HCT116 (cell line): Measurements from ENCODE around the gene FAM98C.

Experiments used
- CEBPB ChIP-seq: IDR thresholded peaks from 2 replicates; pipeline ENCODE4 v1.6.1; 2012; ENCODE audit warnings: low read depth
- CTCF ChIP-seq, 3 experiments: fragments of 200-600 bp in 1 of 3; sonication (generic) in 1 of 3; IDR thresholded peaks in 2 of 3; conservative IDR thresholded peaks in 1 of 3; 2 replicates each; pipeline ENCODE4 v1.5.1; 2012 to 2017; ENCODE audit warnings: low read depth in 2 of 3, low read length in 2 of 3, antibody characterized with exemption in 1 of 3, borderline replicate concordance in 1 of 3, control low read depth in 1 of 3, mild to moderate bottlenecking in 1 of 3, mixed read lengths in 1 of 3, mixed run types in 1 of 3, moderate library complexity in 1 of 3; ENCODE audit not compliant: insufficient read depth in 1 of 3
- EZH2 ChIP-seq: fragments of 200-600 bp; sonication (generic); IDR thresholded peaks from 2 replicates; pipeline ENCODE4 v1.6.1; 2017; ENCODE audit warnings: antibody characterized with exemption, mixed run types
- EZH2phosphoT487 ChIP-seq: fragments of 200-600 bp; IDR thresholded peaks from 2 replicates; pipeline ENCODE4 v1.6.1; 2018; ENCODE audit warnings: antibody characterized with exemption, borderline replicate concordance
- JUND ChIP-seq: IDR thresholded peaks from 2 replicates; pipeline ENCODE4 v1.6.1; 2012
- POLR2A ChIP-seq: IDR thresholded peaks from 2 replicates; pipeline ENCODE4 v1.7.0; 2011; ENCODE audit warnings: borderline replicate concordance; ENCODE audit not compliant: insufficient read depth, insufficient read length; ENCODE audit errors: extremely low read depth
- POLR2AphosphoS5 ChIP-seq: IDR thresholded peaks from 2 replicates; pipeline ENCODE4 v1.6.1; 2011; ENCODE audit warnings: mild to moderate bottlenecking, low read depth, low read length, moderate library complexity
- RAD21 ChIP-seq: IDR thresholded peaks from 2 replicates; pipeline ENCODE4 v1.6.1; 2012; ENCODE audit warnings: low read depth, mild to moderate bottlenecking
- REST ChIP-seq: IDR thresholded peaks from 2 replicates; pipeline ENCODE4 v1.6.1; 2012; ENCODE audit warnings: low read depth
- TCF7L2 ChIP-seq: IDR thresholded peaks from 2 replicates; pipeline ENCODE4 v1.7.0; 2011; ENCODE audit warnings: borderline replicate concordance, inconsistent platforms; ENCODE audit not compliant: insufficient read depth, insufficient read length; ENCODE audit errors: extremely low read depth
- YY1 ChIP-seq: IDR thresholded peaks from 2 replicates; pipeline ENCODE4 v1.6.1; 2011; ENCODE audit warnings: low read length, low read depth, moderate library complexity, mild to moderate bottlenecking; ENCODE audit not compliant: insufficient replicate concordance; ENCODE audit errors: extremely low read depth

GRCh38 chr19:38401148-38401547 is 1.7 kb upstream of the FAM98C start:
- TF ChIP-seq CTCF (IDR thresholded peaks at IDR 0.05 in 2 of 3, conservative IDR thresholded peaks at IDR 0.05 in 1 of 3; ENCODE audit: borderline replicate concordance in 1 of 3, insufficient read depth in 1 of 3, low read depth in 2 of 3, low read length in 2 of 3), result no peak
- no peak for TF ChIP-seq POLR2A
- no peak for TF ChIP-seq POLR2AphosphoS5
- no peak for TF ChIP-seq EZH2phosphoT487
- no peak for TF ChIP-seq EZH2
- TF ChIP-seq JUND, result no peak
- no peak for TF ChIP-seq RAD21
- TF ChIP-seq TCF7L2, result no peak
- TF ChIP-seq CEBPB, result no peak
- no peak for TF ChIP-seq YY1
- TF ChIP-seq REST, result no peak
